IMR-90 (cell line): ENCODE results near the gene CENPK. TPM values are rescaled to one million over a fixed set of nuclear protein-coding genes. Genes with fewer than 3 reads are reported as not detected.
A peak's percentile ranks its signal among the peaks of the same experiment; 100 is the strongest.

ENCODE experiments used
- ATAC-seq: fragments of 200-7000 bp; cut with Tn5 transposase; 2 replicates; pipeline ENCODE4 v1.9.1; 2020; ENCODE audit warnings: low read depth, mild to moderate bottlenecking, moderate library complexity
- BruUV-seq: library from RNA; stranded (reverse); fragments of 400-500 nt; replicated peaks from 2 replicates; lab custom pipeline; 2021; lab: Mats Ljungman, UMichigan
- CTCF ChIA-PET: fragments of 300-600 bp; formaldehyde crosslinking; extraction: SDS; loops from one replicate; lab custom pipeline; 2021; ENCODE audit warnings: antibody characterized with exemption; lab: Yijun Ruan, JAX
- POLR2A ChIA-PET: fragments of 300-600 bp; sonication (Branson Sonifier 250); formaldehyde crosslinking; loops from one replicate; lab custom pipeline; 2022; ENCODE audit warnings: antibody characterized with exemption; ENCODE audit not compliant: unreplicated experiment; lab: Charles Lee
- DNase-seq: peaks from one replicate; pipeline ENCODE4 v3.0.0; 2013
- H2AFZ ChIP-seq: replicated peaks from 2 replicates; pipeline ENCODE3; 2013; ENCODE audit warnings: low read length, mild to moderate bottlenecking; ENCODE audit not compliant: poor library complexity
- H2AK5ac ChIP-seq: 2 replicates; pipeline ENCODE4 v1.6.1; 2013; ENCODE audit warnings: low read depth, low read length, inconsistent platforms
- H2AK9ac ChIP-seq: replicated peaks from 2 replicates; pipeline ENCODE3; 2013; ENCODE audit warnings: mild to moderate bottlenecking, low read depth, low read length, moderate library complexity; ENCODE audit not compliant: poor library complexity
- H2BK120ac ChIP-seq: 2 replicates; pipeline ENCODE4 v1.6.1; 2013; ENCODE audit warnings: low read depth, low read length, inconsistent platforms
- H2BK15ac ChIP-seq: 3 replicates; pipeline ENCODE4 v1.6.1; 2013; ENCODE audit warnings: low read depth, low read length, inconsistent platforms
- H2BK20ac ChIP-seq: 2 replicates; pipeline ENCODE4 v1.6.1; 2013; ENCODE audit warnings: low read depth, mild to moderate bottlenecking, inconsistent platforms, low read length, moderate library complexity
- H2BK5ac ChIP-seq: 2 replicates; pipeline ENCODE4 v1.6.1; 2013; ENCODE audit warnings: mild to moderate bottlenecking, low read depth, low read length, inconsistent platforms; ENCODE audit not compliant: poor library complexity, severe bottlenecking
- H3K14ac ChIP-seq: replicated peaks from 2 replicates; pipeline ENCODE4 v1.6.1; 2013; ENCODE audit warnings: low read depth, low read length, inconsistent platforms
- H3K18ac ChIP-seq: 2 replicates; pipeline ENCODE4 v1.6.1; 2013; ENCODE audit warnings: low read depth, low read length, control low read depth
- H3K23ac ChIP-seq: 2 replicates; pipeline ENCODE4 v1.6.1; 2013; ENCODE audit warnings: low read depth, low read length, inconsistent platforms
- H3K27ac ChIP-seq: 2 replicates; pipeline ENCODE4 v1.5.1; 2013; ENCODE audit warnings: mild to moderate bottlenecking, control low read depth, low read length; ENCODE audit not compliant: insufficient read depth
- H3K27me3 ChIP-seq: 2 replicates; pipeline ENCODE4 v1.6.1; 2013; ENCODE audit warnings: low read length; ENCODE audit not compliant: control insufficient read depth, insufficient read depth
- H3K36me3 ChIP-seq: 2 replicates; pipeline ENCODE4 v1.6.1; 2013; ENCODE audit warnings: low read length, mixed read lengths; ENCODE audit not compliant: control insufficient read depth, insufficient read depth
- H3K4ac ChIP-seq: 2 replicates; pipeline ENCODE4 v1.6.1; 2013; ENCODE audit warnings: low read depth, low read length, inconsistent platforms
- H3K4me1 ChIP-seq: 2 replicates; pipeline ENCODE4 v1.6.1; 2013; ENCODE audit warnings: low read length, mixed read lengths; ENCODE audit not compliant: control insufficient read depth, insufficient read depth
- H3K4me2 ChIP-seq: 2 replicates; pipeline ENCODE4 v1.6.1; 2013; ENCODE audit warnings: low read depth, mild to moderate bottlenecking, control low read depth, low read length, moderate library complexity
- H3K4me3 ChIP-seq: 2 replicates; pipeline ENCODE4 v1.5.1; 2013; ENCODE audit warnings: low read depth, mild to moderate bottlenecking, control low read depth, low read length, moderate library complexity; ENCODE audit not compliant: insufficient read depth
- H3K56ac ChIP-seq: 2 replicates; pipeline ENCODE4 v1.6.1; 2013; ENCODE audit warnings: low read length, inconsistent platforms; ENCODE audit not compliant: insufficient read depth; ENCODE audit errors: extremely low read depth
- H3K79me1 ChIP-seq, 2 experiments: 2 replicates each; pipeline ENCODE4 v1.6.1; 2013; ENCODE audit warnings: low read length in 2 of 2, inconsistent platforms in 1 of 2, low read depth in 1 of 2
- H3K9ac ChIP-seq: 2 replicates; pipeline ENCODE4 v1.6.1; 2013; ENCODE audit warnings: low read depth, low read length, control low read depth
- H3K9me1 ChIP-seq: 2 replicates; pipeline ENCODE4 v1.6.1; 2013; ENCODE audit warnings: low read length, inconsistent platforms; ENCODE audit not compliant: insufficient read depth
- H3K9me3 ChIP-seq: 2 replicates; pipeline ENCODE4 v1.6.1; 2013; ENCODE audit warnings: low read length; ENCODE audit not compliant: control insufficient read depth, insufficient read depth
- H4K20me1 ChIP-seq: 2 replicates; pipeline ENCODE4 v1.6.1; 2013; ENCODE audit warnings: low read length, inconsistent platforms; ENCODE audit not compliant: insufficient read depth
- H4K5ac ChIP-seq: 2 replicates; pipeline ENCODE4 v1.6.1; 2013; ENCODE audit warnings: mild to moderate bottlenecking, low read depth, low read length, control low read depth
- H4K8ac ChIP-seq, 2 experiments: 2 replicates each; pipeline ENCODE4 v1.6.1; 2013; ENCODE audit warnings: low read depth in 2 of 2, low read length in 2 of 2, control low read depth in 1 of 2, inconsistent platforms in 1 of 2
- H4K91ac ChIP-seq: 2 replicates; pipeline ENCODE4 v1.6.1; 2013; ENCODE audit warnings: low read depth, low read length, inconsistent platforms; ENCODE audit not compliant: insufficient read depth
- BHLHE40 ChIP-seq: fragments of 150-350 bp; IDR thresholded peaks from 2 replicates; pipeline ENCODE4 v1.6.1; 2016; ENCODE audit warnings: mild to moderate bottlenecking, low read depth, low read length
- CEBPB ChIP-seq: IDR thresholded peaks from 2 replicates; pipeline ENCODE4 v1.6.1; 2012; ENCODE audit warnings: low read depth, low read length, improper control_type of control experiment
- CHD1 ChIP-seq: IDR thresholded peaks from 2 replicates; pipeline ENCODE4 v1.6.1; 2012; ENCODE audit warnings: low read depth, low read length, improper control_type of control experiment
- CTCF ChIP-seq: conservative IDR thresholded peaks from 2 replicates; pipeline ENCODE4 v1.5.1; 2012; ENCODE audit warnings: mild to moderate bottlenecking, low read depth, low read length, improper control_type of control experiment
- ELK1 ChIP-seq: fragments of 150-350 bp; IDR thresholded peaks from 2 replicates; pipeline ENCODE4 v1.6.1; 2016; ENCODE audit warnings: low read depth, mild to moderate bottlenecking, low read length, moderate library complexity, borderline replicate concordance
- FOS ChIP-seq: fragments of 150-350 bp; IDR thresholded peaks from 2 replicates; pipeline ENCODE4 v1.6.1; 2016; ENCODE audit warnings: low read depth, low read length
- MAFK ChIP-seq: IDR thresholded peaks from 2 replicates; pipeline ENCODE4 v1.6.1; 2012; ENCODE audit warnings: low read depth, low read length, improper control_type of control experiment
- MAZ ChIP-seq: IDR thresholded peaks from 2 replicates; pipeline ENCODE4 v1.6.1; 2012; ENCODE audit warnings: low read depth, mild to moderate bottlenecking, low read length, improper control_type of control experiment, moderate library complexity, borderline replicate concordance
- MXI1 ChIP-seq: IDR thresholded peaks from 2 replicates; pipeline ENCODE4 v1.6.1; 2012; ENCODE audit warnings: low read depth, mild to moderate bottlenecking, low read length, moderate library complexity, borderline replicate concordance
- NFE2L2 ChIP-seq: fragments of 150-350 bp; IDR thresholded peaks from 2 replicates; pipeline ENCODE4 v1.6.1; 2016; ENCODE audit warnings: low read depth, mild to moderate bottlenecking, low read length
- POLR2A ChIP-seq: IDR thresholded peaks from 2 replicates; pipeline ENCODE4 v1.6.1; 2012; ENCODE audit warnings: mild to moderate bottlenecking, low read depth, low read length
- RAD21 ChIP-seq: IDR thresholded peaks from 2 replicates; pipeline ENCODE4 v1.6.1; 2012; ENCODE audit warnings: low read length, improper control_type of control experiment
- RCOR1 ChIP-seq: IDR thresholded peaks from 2 replicates; pipeline ENCODE4 v1.6.1; 2012; ENCODE audit warnings: mild to moderate bottlenecking, low read length, improper control_type of control experiment; ENCODE audit not compliant: insufficient replicate concordance
- RFX5 ChIP-seq: IDR thresholded peaks from 2 replicates; pipeline ENCODE4 v1.8.0; 2012; ENCODE audit warnings: low read depth, mild to moderate bottlenecking, low read length, moderate library complexity
- SMC3 ChIP-seq: fragments of 150-350 bp; IDR thresholded peaks from 2 replicates; pipeline ENCODE4 v1.6.1; 2016; ENCODE audit warnings: low read depth, mild to moderate bottlenecking, antibody characterized with exemption, low read length, moderate library complexity
- USF2 ChIP-seq: fragments of 150-350 bp; IDR thresholded peaks from 2 replicates; pipeline ENCODE4 v1.6.1; 2017; ENCODE audit warnings: mild to moderate bottlenecking, antibody characterized with exemption, low read length, low read depth
- WGBS, 2 experiments: methylation state at CpG; one replicate each; pipeline versions ENCODE4 v1.1.5 to v1.1.7; 2013; ENCODE audit warnings: missing lambda C conversion rate in 2 of 2; ENCODE audit not compliant: insufficient read length in 1 of 2; ENCODE audit errors: extremely low coverage in 2 of 2; 5-methylcytosine and 5-hydroxymethylcytosine counted together
- dilution Hi-C: fragments of 300-500 bp; cut with HindIII; formaldehyde crosslinking; loops from one replicate; pipeline ENCODE4 v1.14.3; 2018; ENCODE audit warnings: low sequenced_read_pairs; ENCODE audit not compliant: unreplicated experiment
- in situ Hi-C: fragments of 300-500 bp; cut with MboI; formaldehyde crosslinking; loops from 3 replicates; pipeline ENCODE4 v1.14.3; 2019; ENCODE audit warnings: low sequenced_read_pairs, inconsistent platforms, mixed read lengths
- intact Hi-C: fragments of 100-400 bp; cut with micrococcal nuclease; formaldehyde crosslinking; loops from 2 replicates; pipeline ENCODE4 v1.10.0; 2022
- polyA plus RNA-seq, 3 experiments: library from polyadenylated mRNA; depleted of rRNA; stranded (reverse); fragments of >200 nt; gene quantifications; 2 replicates each; pipeline ENCODE4 v1.2.3, GENCODE V29; 2012; ENCODE audit warnings: low replicate concordance in 1 of 3
- total RNA-seq: library from RNA; depleted of rRNA; stranded (reverse); fragments of >200 nt; gene quantifications from 2 replicates; pipeline ENCODE4 v1.2.3, GENCODE V29; 2012

The CENPK gene
- total and polyA plus RNA-seq, 2 of the 4 experiments (the other 2 are of a cell fraction), result 5.6 to 9.4 TPM

GRCh38 chr5:65611524-65611923 is 48.6 kb upstream of the CENPK start:
- in situ Hi-C loops, result no loop called here

More at GRCh38 chr5:65611524-65611923, 48.6 kb upstream of the CENPK start:
- 100% methylated on average over 1 of the region's 3 CpGs; no CpG with 5 or more reads in 1 of the 2 experiments for WGBS, 2 experiments
- ChIA-PET CTCF (interaction anchor here (1.0 kb wide), 1 partner anchor 14 kb away, joined by 3 read pairs; no protein-coding TSS in a partner anchor), POLR2A (interaction anchor here (0.5 kb wide), 1 partner anchor 94 kb away, joined by 3 read pairs; no protein-coding TSS in a partner anchor)
- no peak overlapping the region for H3K4me2 ChIP-seq
- no peak overlapping the region for H3K4me3 ChIP-seq
- 0 out of 2 replicates have a peak, but pooled peaks cover 2% of the 10 kb centered on the region for H3K9me1 ChIP-seq
- no peak overlapping the region for H2AFZ ChIP-seq
- ATAC-seq, result no peak
- H3K4me1 ChIP-seq, result no peaks in the 10 kb centered on the region
- H3K79me1 ChIP-seq, result peaks cover 6 to 13% of the 10 kb centered on the region in 2 experiments; a peak in 3 of 4 replicates
- H3K4ac ChIP-seq, result no peak overlapping the region
- no peak for TF ChIP-seq NFE2L2
- no peak for TF ChIP-seq RFX5
- no peak for TF ChIP-seq POLR2A
- TF ChIP-seq RCOR1, result no peak
- TF ChIP-seq CEBPB, result no peak
- TF ChIP-seq RAD21, result no peak
- TF ChIP-seq ELK1, result no peak
- no peak for TF ChIP-seq FOS
- no peak for TF ChIP-seq MAZ
- no peak for TF ChIP-seq MAFK
- TF ChIP-seq CTCF, result no peak
- no peak for TF ChIP-seq USF2
- no peak for TF ChIP-seq CHD1
- no peak for TF ChIP-seq SMC3
- TF ChIP-seq MXI1, result no peak
- no peak for TF ChIP-seq BHLHE40
- no peak overlapping the region for H3K14ac ChIP-seq
- no peak overlapping the region for H2AK5ac ChIP-seq
- no peaks in the 10 kb centered on the region for H3K27me3 ChIP-seq
- no peaks in the 10 kb centered on the region; the same call in 1 of the 2 replicates for H4K20me1 ChIP-seq
- no peaks in the 10 kb centered on the region for H3K9me3 ChIP-seq
- BruUV-seq, result no TSS peak
- no peak overlapping the region for H2BK15ac ChIP-seq
- no peak overlapping the region for H2BK120ac ChIP-seq
- no peak overlapping the region for H2AK9ac ChIP-seq
- intact Hi-C loops, result no loop called here
- no peak overlapping the region for H4K5ac ChIP-seq
- H3K56ac ChIP-seq, result no peak overlapping the region
- H2BK20ac ChIP-seq, result no peak overlapping the region
- H3K23ac ChIP-seq, result no peak overlapping the region
- H2BK5ac ChIP-seq, result no peak overlapping the region
- peaks cover 29% of the 10 kb centered on the region for H3K36me3 ChIP-seq
- dilution Hi-C loops, result no loop called here
- H4K91ac ChIP-seq, result no peak overlapping the region
- DNase-seq, result peak; percentile 47
- H3K18ac ChIP-seq, result no peak overlapping the region
- H4K8ac ChIP-seq, result no peak overlapping the region
- no peak overlapping the region for H3K27ac ChIP-seq
- no peak overlapping the region for H3K9ac ChIP-seq
